ENCODE measurements around the gene GM2A. TPM values are rescaled to one million over a fixed set of nuclear protein-coding genes. Genes with fewer than 3 reads are reported as not detected.
"Not testable (repeated sequence)": the region's sequence is repeated elsewhere in the genome, so short reads cannot be mapped to it uniquely, and the experiment has no call there.

GM2A gene
- total RNA-seq, 1 donor from 2014 or later = 17.5 TPM

DNA sequence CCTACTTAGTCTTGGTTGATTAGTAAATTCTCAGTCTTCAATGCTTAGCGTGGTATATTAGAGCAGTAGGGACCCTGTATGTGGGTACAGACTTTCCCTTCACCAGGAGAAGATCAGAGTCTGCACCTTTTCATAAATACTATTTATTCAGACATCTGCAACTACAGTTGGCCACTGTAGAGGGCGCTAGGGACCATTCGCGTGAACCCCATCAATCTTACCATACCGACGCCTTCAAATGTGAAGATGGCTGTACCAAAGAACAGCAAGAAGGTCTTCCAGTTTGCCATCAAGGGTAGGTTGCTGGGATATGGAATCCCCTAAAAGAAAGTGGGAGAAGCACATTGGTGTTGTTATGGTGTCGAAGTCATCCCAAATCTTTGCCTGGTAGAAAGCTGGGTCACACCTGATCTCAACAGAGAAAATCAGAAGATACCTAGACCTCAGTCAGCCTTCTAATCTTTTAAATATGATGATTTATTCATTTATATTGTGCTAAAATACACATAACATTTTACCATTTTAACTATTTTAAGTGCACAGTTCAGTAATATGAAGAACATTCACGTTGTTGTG is 31.5 kb downstream of the GM2A start:
- DNase-seq (ENCODE audit: low read depth) = no peak

DNA sequence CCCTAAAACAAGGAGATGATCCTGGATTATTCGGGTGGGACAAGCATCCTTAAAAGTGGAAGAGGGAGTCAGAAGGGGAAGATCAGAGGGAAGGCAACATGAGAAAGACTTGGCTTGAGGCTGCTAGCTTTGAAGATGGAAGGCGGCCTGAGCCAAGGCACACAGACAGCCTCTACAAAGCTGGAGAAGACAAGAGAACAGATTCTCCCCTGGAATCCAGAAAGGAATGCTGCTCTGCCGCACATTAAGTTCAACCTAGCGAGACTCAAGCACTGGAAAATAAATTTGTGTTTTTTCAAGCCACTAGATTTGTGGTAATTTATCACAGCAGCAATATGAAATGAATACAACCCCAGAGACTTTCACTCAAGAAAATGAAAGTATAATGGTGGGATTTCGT is 32.7 kb downstream of the GM2A start:
- no peak for DNase-seq (ENCODE audit: low read depth)

DNA sequence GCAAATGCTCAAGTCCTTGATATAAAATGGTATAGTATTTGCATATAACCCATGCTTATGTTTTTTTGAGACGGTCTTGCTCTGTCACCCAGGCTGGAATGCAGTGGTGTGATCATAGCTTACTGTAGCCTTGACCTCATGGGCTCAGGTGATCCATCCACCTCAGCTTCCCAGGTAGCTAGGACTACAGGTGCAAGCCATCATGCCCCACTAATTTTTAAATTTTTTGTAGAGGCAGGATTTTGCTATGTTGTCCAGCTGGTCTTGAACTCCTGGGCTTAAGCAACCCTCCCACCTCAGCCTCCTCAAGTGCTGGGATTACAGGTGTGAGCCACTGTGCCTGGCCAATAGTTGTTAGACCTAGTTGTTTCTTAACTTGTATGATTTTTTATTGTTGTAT is 33.3 kb downstream of the GM2A start:
- DNase-seq (ENCODE audit: low read depth) = no peak

DNA sequence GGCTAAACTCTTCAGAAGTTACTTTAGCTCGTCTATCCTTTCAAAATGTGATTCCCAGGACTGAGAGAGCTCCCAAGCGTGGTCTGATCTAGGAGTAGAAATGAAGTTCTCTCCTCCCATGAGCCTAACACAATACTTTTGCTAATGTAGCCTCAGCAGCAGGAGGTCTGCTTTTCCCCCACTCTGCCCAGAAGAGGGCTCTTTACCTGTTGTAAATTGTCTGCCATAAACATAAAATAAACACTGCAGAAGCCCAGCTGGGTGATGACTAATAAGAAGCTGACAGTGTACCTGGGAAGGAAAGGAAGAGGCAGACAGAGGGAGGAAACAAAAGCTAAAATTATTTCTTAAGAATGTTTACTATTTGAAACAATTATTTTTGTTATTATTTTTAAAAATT is 35.2 kb downstream of the GM2A start:
- DNase-seq (ENCODE audit: low read depth) = no peak

DNA sequence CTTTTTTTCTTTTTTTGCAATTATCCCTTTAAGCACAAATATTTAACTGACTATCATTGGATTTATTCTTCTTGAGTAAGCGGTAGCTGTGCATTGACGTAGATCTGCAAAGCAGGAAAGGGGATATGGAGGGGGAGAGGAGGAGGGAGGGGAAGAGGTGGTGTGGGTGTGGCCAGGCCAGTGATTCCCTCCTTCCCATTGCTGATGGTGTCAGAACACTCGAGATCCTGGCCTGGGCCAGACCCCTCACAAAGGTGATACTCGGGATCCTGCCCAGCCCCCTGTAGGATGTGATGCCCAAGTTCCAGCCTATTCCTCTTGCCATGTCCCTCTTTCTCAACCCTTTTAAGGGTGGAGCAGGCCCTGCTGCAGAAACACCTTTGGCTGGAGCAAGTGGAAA is 40.6 kb downstream of the GM2A start:
- no peak for DNase-seq (ENCODE audit: low read depth)

DNA sequence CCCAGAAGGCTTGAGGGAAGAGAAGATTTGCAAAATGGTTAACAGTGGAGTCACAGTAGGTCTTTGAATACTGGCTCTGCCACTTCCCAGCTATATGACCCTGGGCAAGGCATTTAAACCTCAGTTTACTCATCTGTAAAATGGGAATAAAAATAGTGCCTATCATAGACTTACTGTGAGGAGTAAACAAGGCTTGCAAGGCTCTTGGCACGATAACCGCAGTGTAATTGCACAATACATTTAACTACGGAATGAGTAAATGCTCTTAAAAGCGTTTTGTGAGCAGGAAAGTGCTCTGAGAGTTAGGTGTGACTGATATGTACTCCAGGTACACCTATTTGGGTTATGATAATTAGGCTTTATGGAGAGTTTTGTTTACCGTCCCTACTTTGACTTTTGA is 42.2 kb downstream of the GM2A start:
- no peak for DNase-seq (ENCODE audit: low read depth)

DNA sequence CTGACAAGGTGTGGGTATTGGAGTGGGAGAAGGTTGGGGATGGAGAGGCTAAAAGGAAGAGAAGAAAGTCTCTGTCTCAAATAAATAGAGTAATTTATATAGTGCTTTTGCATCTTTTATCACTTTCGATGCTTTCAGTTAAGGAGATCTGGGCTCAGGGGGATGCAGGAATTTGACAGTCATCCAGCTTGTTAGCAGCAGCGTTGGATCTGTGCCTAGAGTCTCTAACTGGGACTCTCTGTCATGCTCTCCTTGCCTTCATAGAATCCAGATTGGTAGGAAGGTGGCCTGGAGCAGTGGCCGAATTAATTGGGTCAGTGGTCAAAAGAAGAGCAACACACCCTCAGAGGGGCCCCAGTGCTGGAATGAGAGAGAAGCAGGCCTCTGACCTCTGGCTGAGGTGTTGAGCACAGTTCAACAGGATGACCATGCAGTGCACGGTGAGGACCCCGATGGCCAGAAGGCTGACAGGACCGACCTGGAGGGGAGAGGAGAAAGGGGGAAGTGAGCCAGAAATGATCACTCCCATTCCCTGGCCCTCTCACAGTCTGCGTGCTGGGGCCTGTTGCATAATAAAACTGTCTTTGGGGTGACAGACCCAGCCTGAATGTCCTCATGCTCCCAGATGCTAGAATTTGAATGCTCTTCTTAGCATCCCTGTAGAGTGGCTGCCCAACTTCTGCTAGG is 42.9 kb downstream of the GM2A start:
- DNase-seq (ENCODE audit: low read depth) = no peak

DNA sequence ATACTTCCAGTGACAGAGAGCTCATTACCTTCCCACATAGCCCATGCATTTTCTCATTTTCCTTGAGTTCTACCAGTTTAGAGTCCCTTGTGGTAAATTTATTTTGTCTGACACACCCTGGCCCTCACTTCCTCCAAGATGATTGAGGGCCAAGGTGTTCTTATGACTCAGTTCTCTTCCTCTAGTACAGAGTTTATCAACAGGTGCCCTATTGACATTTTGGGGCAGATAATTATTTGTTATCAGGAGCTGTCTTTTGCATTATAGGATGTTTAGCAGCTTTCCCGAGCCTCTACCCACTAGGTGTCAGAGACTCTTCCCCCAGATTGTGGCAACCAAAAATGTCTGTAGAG is 43.5 kb downstream of the GM2A start:
- no peak for DNase-seq (ENCODE audit: low read depth)

DNA sequence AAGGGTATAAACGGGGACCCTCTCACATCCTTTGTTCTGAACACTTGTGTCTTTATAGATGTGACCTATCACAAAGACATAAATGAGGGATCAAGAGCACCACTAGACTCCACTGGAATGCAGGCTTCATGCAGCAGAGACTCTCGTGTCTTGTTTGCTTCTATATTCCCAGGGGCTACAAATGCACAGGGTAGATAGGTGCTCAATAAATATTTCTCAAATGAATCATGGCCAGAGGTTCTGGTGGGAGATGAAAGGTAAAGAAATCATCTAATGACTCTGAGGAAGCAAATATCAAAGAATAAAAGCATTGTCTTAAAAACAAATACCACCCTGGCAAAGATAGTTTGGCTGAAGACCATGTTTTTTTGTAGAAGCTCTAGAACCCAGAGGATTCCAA is 44.0 kb downstream of the GM2A start:
- no peak for DNase-seq (ENCODE audit: low read depth)

DNA sequence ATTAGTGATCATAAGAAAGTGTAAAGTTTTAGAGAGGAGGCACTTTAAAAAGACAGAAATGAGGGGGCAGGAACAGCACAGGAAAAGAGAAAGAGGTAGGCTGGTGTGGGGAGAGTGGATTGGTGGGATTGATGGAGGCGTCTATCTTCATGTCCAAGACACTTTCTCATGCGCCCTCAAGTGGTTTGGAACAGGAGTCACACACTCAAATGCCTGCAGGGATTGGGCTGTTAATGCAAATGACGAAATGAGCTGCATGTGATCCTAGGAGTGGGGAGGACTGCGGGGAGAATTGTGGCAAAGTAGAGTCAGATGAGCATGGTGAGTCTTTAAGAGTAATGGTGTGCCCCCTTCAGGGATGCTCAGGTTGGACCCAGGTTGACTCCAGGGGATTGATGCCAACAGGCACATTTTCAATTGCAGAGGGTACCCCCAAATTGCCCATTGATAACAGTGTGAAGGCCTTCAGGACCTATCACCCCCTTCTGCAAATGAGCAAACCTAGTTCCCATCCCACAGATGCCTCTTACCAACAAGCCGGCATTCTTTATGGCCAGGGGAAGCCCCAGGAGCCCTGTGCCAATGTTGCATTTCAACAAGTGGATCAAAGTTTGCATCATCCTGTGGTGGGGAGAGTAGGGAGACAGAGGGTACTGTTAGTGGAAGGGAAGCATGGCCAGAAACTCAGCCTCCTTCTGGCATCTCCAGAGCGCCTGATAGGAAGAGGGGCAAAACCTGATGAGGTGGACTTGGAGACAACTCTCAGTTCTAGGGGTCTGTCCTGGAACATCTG is 45.3 kb downstream of the GM2A start:
- no peak for DNase-seq (ENCODE audit: low read depth)

DNA sequence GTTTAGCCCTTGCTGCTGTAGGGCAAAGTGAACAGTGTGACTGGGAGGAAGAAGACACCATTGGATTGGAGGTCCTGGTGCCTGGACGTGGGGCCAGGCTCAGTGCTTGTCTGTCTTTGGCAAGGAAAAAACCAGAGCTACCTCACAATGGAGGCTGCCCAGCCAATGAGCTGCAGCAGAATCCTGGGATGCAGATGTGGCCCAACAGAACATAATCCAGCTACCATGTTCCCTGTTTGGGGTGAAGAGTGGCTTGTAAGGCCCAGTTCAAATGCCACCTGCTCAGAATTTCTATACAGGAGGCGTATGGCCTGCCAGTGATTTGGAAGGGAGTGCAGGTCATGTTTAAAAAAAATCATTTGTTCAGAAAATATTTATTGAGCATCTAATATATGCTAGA is 50.7 kb downstream of the GM2A start, which contains the start of gene SLC36A3:
TSS of gene SLC36A3 (minus strand) at position 101 of the 400 bp plus-strand sequence. CDS start 412 bp downstream, outside the sequence.
- no peak for DNase-seq (ENCODE audit: low read depth)

DNA sequence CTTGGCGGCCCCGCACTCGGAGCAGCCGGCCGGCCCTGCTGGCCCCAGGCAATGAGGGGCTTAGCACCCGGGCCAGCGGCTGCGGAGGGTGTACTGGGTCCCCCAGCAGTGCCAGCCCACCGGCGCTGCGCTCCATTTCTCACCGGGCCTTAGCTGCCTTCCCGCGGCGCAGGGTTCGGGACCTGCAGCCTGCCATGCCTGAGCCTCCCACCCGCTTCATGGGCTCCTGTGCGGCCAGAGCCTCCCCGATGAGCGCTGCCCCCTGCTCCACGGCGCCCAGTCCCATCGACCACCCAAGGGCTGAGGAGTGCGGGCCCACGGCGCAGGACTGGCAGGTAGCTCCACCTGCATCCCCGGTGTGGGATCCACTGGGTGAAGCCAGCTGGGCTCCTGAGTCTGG is 56.3 kb downstream of the GM2A start:
- not testable (repeated sequence) for DNase-seq (ENCODE audit: low read depth)

DNA sequence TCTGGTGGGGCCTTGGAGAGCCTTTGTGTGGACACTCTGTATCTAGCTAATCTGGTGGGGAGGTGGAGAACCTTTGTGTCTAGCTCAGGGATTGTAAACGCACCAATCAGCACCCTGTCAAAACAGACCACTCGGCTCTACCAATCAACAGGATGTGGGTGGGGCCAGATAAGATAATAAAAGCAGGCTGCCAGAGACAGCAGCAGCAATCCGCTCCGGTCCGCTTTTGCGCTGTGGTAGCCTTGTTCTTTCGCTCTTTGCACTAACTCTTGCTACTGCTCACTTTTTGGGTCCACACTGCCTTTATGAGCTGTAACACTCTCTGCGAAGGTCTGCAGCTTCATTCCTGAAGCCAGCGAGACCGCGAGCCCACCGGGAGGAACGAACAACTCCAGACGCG is 56.8 kb downstream of the GM2A start:
- not testable (repeated sequence) for DNase-seq (ENCODE audit: low read depth)

DNA sequence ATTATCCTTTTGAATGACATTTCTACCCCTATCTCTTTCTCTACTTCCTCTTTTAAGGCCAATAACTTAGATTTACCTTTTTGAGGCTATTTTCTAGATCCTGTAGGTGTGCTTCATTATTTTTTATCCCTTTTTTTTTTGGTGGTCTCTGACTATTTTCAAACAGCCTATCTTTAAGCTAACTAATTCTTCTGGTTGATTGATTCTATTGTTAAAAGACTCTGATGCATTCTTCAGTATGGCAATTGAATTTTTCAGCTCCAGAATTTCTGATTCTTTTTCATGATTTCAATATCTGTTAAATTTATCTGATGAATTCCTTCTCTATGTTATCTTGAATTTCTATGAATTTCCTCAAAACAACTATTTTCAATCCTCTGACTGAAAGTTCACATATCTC is 57.9 kb downstream of the GM2A start:
- DNase-seq (ENCODE audit: low read depth) = no peak

DNA sequence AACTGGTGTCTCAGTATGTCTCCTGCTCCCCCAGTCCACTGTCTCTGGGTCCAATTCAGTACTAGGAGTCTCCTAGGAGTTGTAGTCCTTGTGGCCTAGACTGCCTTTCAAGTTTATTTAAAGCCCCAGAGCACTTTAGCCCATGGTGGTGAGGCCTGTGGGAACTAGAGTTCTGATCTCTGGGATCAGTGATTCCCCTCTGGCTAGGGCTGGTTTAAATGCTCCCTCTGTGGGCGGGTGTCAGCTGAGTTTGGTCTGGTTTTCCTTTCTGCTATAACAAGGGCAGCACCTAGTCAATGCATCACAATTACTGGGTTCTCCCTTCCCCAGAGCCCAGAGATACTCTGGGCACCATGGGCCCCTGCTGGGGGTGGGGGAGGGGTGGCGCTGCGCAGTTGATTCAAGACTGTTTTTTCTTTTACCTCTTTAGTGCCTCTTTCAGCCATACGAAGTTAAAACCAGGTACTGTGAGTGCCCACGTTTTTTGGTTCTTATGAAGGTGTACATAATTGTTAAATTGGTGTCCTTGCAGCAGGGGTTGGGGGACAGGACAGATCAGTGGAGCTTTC is 59.9 kb downstream of the GM2A start:
- DNase-seq (ENCODE audit: low read depth) = no peak

DNA sequence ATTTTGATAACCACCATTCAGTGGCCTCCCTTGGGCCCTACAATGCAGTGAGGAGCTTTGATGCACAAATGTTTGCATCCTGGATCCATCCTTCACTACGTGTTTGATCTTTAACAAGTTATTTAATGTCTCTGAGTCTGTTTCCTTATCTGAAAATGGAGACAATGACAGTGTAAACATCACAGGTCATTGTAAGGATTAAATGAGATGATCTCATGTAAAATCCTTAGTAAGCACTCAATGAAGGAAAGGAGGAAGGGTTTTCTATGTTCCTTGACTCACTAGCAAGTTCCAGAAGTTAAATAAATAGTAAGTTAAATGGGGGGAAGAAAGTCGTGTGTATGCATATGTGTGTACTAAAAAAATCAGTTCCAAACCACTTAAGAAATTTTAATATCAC is 60.4 kb downstream of the GM2A start:
- no peak for DNase-seq (ENCODE audit: low read depth)

DNA sequence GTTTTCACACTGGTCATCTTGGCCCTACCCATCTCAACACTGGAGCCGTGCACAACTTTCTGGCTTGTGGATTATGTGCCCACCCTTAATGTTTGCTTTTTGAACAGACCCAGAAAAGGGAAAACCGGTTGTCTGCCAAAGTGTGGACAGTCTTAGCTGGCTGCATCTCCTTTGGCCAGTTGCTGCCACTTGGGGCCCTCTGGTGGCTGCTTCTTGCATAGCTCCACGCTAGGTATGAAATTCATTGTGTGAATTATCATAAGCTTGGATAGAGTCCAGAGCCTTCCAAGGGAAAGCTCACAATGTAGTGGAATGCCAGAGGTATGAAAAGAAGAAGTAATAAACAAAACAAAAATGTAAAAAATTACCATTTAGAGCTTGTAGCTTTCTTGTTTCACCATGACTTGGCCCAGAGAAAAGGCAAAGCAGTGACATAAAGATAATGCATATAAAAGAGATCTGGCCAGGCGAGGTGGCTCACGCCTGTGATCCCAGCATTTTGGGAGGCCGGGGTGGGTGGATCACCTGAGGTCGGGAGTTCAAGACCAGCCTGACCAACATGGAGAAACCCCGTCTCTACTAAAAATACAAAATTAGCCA is 63.1 kb downstream of the GM2A start:
- peak; percentile 77 for DNase-seq (ENCODE audit: low read depth)

DNA sequence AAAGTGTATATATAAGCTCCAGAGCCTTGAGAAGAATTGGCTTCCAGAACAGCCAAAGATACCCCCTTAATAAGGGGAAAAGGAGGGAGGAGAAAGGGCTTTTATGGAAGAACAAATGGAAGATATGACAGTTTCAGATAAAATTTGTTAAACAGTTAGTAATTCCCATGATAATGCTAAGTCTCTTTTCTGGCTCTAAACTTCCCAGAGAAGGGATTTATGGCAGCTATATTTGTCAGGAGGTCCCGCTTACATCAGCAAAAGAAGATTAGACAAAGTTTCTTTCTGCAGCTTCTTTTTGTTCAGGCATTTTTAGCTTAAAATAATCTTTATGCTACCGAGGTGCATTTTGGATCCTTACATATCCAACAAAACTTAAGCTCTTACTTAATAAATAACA is 64.9 kb downstream of the GM2A start:
- DNase-seq (ENCODE audit: low read depth) = no peak

DNA sequence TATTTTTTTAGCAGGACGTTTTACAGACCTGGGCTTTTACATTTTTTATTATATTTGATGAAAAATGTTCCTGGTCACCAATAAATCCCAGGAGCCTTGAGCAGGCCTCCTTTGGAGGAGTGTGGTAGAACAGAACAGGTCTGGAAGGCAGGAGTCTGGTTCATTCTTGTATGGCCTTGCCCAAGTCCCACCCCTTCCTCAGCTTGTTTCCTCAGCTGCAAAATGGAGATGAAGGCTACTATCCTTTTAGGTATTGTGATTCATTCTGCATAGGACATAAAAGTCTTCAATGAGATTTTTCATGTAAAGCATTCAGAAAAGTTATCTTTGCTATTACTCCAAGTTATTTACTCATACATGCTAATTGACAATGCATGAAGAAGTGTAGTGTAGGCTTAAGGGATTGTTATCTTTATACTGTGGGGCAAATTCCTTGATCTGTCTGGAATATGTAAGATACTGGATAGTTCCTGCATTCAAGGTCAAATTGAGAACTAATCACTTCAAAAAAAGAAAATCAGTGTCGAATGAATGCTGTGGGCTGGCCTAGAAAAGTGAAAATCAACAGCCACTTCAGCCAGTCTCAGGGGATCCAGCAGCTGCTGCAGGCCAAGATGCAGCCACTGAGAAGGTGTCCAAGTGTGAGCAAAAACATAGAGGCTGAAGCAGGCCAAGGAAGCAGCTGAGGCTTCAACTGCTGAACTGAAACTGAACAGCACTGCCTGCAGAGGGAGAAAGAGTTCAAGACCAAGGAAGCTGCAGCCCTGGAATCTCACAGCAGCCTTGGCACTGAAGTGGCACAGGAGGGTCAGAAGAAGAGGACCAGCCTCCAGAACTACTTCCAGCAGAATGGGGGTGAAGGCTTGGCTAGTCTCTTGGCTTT is 66.1 kb downstream of the GM2A start:
- DNase-seq (ENCODE audit: low read depth) = peak; percentile 76

Measured in myocyte (in vitro differentiated cells).